IMR-90 (cell line): ENCODE results near the gene CA11. TPM values are rescaled to one million over a fixed set of nuclear protein-coding genes. Genes with fewer than 3 reads are reported as not detected.

Experiments used
- ATAC-seq: fragments of 200-7000 bp; cut with Tn5 transposase; 2 replicates; pipeline ENCODE4 v1.9.1; 2020; ENCODE audit warnings: low read depth, mild to moderate bottlenecking, moderate library complexity
- BruUV-seq: library from RNA; stranded (reverse); fragments of 400-500 nt; replicated peaks from 2 replicates; lab custom pipeline; 2021; lab: Mats Ljungman, UMichigan
- CTCF ChIA-PET: fragments of 300-600 bp; formaldehyde crosslinking; extraction: SDS; loops from one replicate; lab custom pipeline; 2021; ENCODE audit warnings: antibody characterized with exemption; lab: Yijun Ruan, JAX
- POLR2A ChIA-PET: fragments of 300-600 bp; sonication (Branson Sonifier 250); formaldehyde crosslinking; loops from one replicate; lab custom pipeline; 2022; ENCODE audit warnings: antibody characterized with exemption; ENCODE audit not compliant: unreplicated experiment; lab: Charles Lee
- DNase-seq: peaks from one replicate; pipeline ENCODE4 v3.0.0; 2013
- H2AFZ ChIP-seq: replicated peaks from 2 replicates; pipeline ENCODE3; 2013; ENCODE audit warnings: low read length, mild to moderate bottlenecking; ENCODE audit not compliant: poor library complexity
- H2AK5ac ChIP-seq: 2 replicates; pipeline ENCODE4 v1.6.1; 2013; ENCODE audit warnings: low read depth, low read length, inconsistent platforms
- H2AK9ac ChIP-seq: replicated peaks from 2 replicates; pipeline ENCODE3; 2013; ENCODE audit warnings: mild to moderate bottlenecking, low read depth, low read length, moderate library complexity; ENCODE audit not compliant: poor library complexity
- H2BK120ac ChIP-seq: 2 replicates; pipeline ENCODE4 v1.6.1; 2013; ENCODE audit warnings: low read depth, low read length, inconsistent platforms
- H2BK15ac ChIP-seq: 3 replicates; pipeline ENCODE4 v1.6.1; 2013; ENCODE audit warnings: low read depth, low read length, inconsistent platforms
- H2BK20ac ChIP-seq: 2 replicates; pipeline ENCODE4 v1.6.1; 2013; ENCODE audit warnings: low read depth, mild to moderate bottlenecking, inconsistent platforms, low read length, moderate library complexity
- H2BK5ac ChIP-seq: 2 replicates; pipeline ENCODE4 v1.6.1; 2013; ENCODE audit warnings: mild to moderate bottlenecking, low read depth, low read length, inconsistent platforms; ENCODE audit not compliant: poor library complexity, severe bottlenecking
- H3K14ac ChIP-seq: replicated peaks from 2 replicates; pipeline ENCODE4 v1.6.1; 2013; ENCODE audit warnings: low read depth, low read length, inconsistent platforms
- H3K18ac ChIP-seq: 2 replicates; pipeline ENCODE4 v1.6.1; 2013; ENCODE audit warnings: low read depth, low read length, control low read depth
- H3K23ac ChIP-seq: 2 replicates; pipeline ENCODE4 v1.6.1; 2013; ENCODE audit warnings: low read depth, low read length, inconsistent platforms
- H3K27ac ChIP-seq: 2 replicates; pipeline ENCODE4 v1.5.1; 2013; ENCODE audit warnings: mild to moderate bottlenecking, control low read depth, low read length; ENCODE audit not compliant: insufficient read depth
- H3K27me3 ChIP-seq: 2 replicates; pipeline ENCODE4 v1.6.1; 2013; ENCODE audit warnings: low read length; ENCODE audit not compliant: control insufficient read depth, insufficient read depth
- H3K36me3 ChIP-seq: 2 replicates; pipeline ENCODE4 v1.6.1; 2013; ENCODE audit warnings: low read length, mixed read lengths; ENCODE audit not compliant: control insufficient read depth, insufficient read depth
- H3K4ac ChIP-seq: 2 replicates; pipeline ENCODE4 v1.6.1; 2013; ENCODE audit warnings: low read depth, low read length, inconsistent platforms
- H3K4me1 ChIP-seq: 2 replicates; pipeline ENCODE4 v1.6.1; 2013; ENCODE audit warnings: low read length, mixed read lengths; ENCODE audit not compliant: control insufficient read depth, insufficient read depth
- H3K4me2 ChIP-seq: 2 replicates; pipeline ENCODE4 v1.6.1; 2013; ENCODE audit warnings: low read depth, mild to moderate bottlenecking, control low read depth, low read length, moderate library complexity
- H3K4me3 ChIP-seq: 2 replicates; pipeline ENCODE4 v1.5.1; 2013; ENCODE audit warnings: low read depth, mild to moderate bottlenecking, control low read depth, low read length, moderate library complexity; ENCODE audit not compliant: insufficient read depth
- H3K56ac ChIP-seq: 2 replicates; pipeline ENCODE4 v1.6.1; 2013; ENCODE audit warnings: low read length, inconsistent platforms; ENCODE audit not compliant: insufficient read depth; ENCODE audit errors: extremely low read depth
- H3K79me1 ChIP-seq, 2 experiments: 2 replicates each; pipeline ENCODE4 v1.6.1; 2013; ENCODE audit warnings: low read length in 2 of 2, inconsistent platforms in 1 of 2, low read depth in 1 of 2
- H3K9ac ChIP-seq: 2 replicates; pipeline ENCODE4 v1.6.1; 2013; ENCODE audit warnings: low read depth, low read length, control low read depth
- H3K9me1 ChIP-seq: 2 replicates; pipeline ENCODE4 v1.6.1; 2013; ENCODE audit warnings: low read length, inconsistent platforms; ENCODE audit not compliant: insufficient read depth
- H3K9me3 ChIP-seq: 2 replicates; pipeline ENCODE4 v1.6.1; 2013; ENCODE audit warnings: low read length; ENCODE audit not compliant: control insufficient read depth, insufficient read depth
- H4K20me1 ChIP-seq: 2 replicates; pipeline ENCODE4 v1.6.1; 2013; ENCODE audit warnings: low read length, inconsistent platforms; ENCODE audit not compliant: insufficient read depth
- H4K5ac ChIP-seq: 2 replicates; pipeline ENCODE4 v1.6.1; 2013; ENCODE audit warnings: mild to moderate bottlenecking, low read depth, low read length, control low read depth
- H4K8ac ChIP-seq, 2 experiments: 2 replicates each; pipeline ENCODE4 v1.6.1; 2013; ENCODE audit warnings: low read depth in 2 of 2, low read length in 2 of 2, control low read depth in 1 of 2, inconsistent platforms in 1 of 2
- H4K91ac ChIP-seq: 2 replicates; pipeline ENCODE4 v1.6.1; 2013; ENCODE audit warnings: low read depth, low read length, inconsistent platforms; ENCODE audit not compliant: insufficient read depth
- MXI1 ChIP-seq: IDR thresholded peaks from 2 replicates; pipeline ENCODE4 v1.6.1; 2012; ENCODE audit warnings: low read depth, mild to moderate bottlenecking, low read length, moderate library complexity, borderline replicate concordance
- SMC3 ChIP-seq: fragments of 150-350 bp; IDR thresholded peaks from 2 replicates; pipeline ENCODE4 v1.6.1; 2016; ENCODE audit warnings: low read depth, mild to moderate bottlenecking, antibody characterized with exemption, low read length, moderate library complexity
- USF2 ChIP-seq: fragments of 150-350 bp; IDR thresholded peaks from 2 replicates; pipeline ENCODE4 v1.6.1; 2017; ENCODE audit warnings: mild to moderate bottlenecking, antibody characterized with exemption, low read length, low read depth
- WGBS, 2 experiments: methylation state at CpG; one replicate each; pipeline versions ENCODE4 v1.1.5 to v1.1.7; 2013; ENCODE audit warnings: missing lambda C conversion rate in 2 of 2; ENCODE audit not compliant: insufficient read length in 1 of 2; ENCODE audit errors: extremely low coverage in 2 of 2; 5-methylcytosine and 5-hydroxymethylcytosine counted together
- dilution Hi-C: fragments of 300-500 bp; cut with HindIII; formaldehyde crosslinking; loops from one replicate; pipeline ENCODE4 v1.14.3; 2018; ENCODE audit warnings: low sequenced_read_pairs; ENCODE audit not compliant: unreplicated experiment
- in situ Hi-C: fragments of 300-500 bp; cut with MboI; formaldehyde crosslinking; loops from 3 replicates; pipeline ENCODE4 v1.14.3; 2019; ENCODE audit warnings: low sequenced_read_pairs, inconsistent platforms, mixed read lengths
- intact Hi-C: fragments of 100-400 bp; cut with micrococcal nuclease; formaldehyde crosslinking; loops from 2 replicates; pipeline ENCODE4 v1.10.0; 2022
- polyA plus RNA-seq, 3 experiments: library from polyadenylated mRNA; depleted of rRNA; stranded (reverse); fragments of >200 nt; gene quantifications; 2 replicates each; pipeline ENCODE4 v1.2.3, GENCODE V29; 2012; ENCODE audit warnings: low replicate concordance in 1 of 3
- total RNA-seq: library from RNA; depleted of rRNA; stranded (reverse); fragments of >200 nt; gene quantifications from 2 replicates; pipeline ENCODE4 v1.2.3, GENCODE V29; 2012

The CA11 gene
- total and polyA plus RNA-seq, 2 of the 4 experiments (the other 2 are of a cell fraction) = 1.3 to 2.9 TPM

DNA sequence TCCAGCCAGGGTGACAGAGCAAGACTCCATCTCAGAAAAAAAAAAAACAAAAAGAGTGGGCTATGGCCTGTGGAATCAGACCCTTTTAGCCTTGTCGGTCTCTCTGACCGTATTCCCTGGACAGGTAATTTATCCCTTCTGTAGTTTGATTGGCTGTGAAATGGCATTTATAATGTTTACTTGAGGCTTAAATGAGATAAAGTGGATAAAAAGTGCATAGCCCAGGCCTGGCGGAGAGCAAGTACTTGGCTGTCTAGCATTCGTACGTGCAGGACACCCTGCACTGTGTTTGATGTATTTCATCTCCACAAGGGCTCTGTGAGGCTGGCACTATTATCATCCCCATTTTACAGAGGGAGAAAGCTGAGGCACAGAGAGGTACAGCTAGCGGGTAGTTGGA lies 19.8 kb upstream of the CA11 start:
- Histone ChIP-seq H2AK9ac (no peak overlapping the region), H3K9ac (no peak overlapping the region), H3K4me2 (no peak overlapping the region), H2AK5ac (no peak overlapping the region), H3K18ac (no peak overlapping the region), H3K79me1 (no peaks in the 10 kb centered on the region), H3K9me1 (no peaks in the 10 kb centered on the region), H3K23ac (no peak overlapping the region), H3K4ac (no peak overlapping the region), H2BK15ac (no peak overlapping the region), H3K4me3 (no peak overlapping the region), H3K9me3 (no peaks in the 10 kb centered on the region), H4K20me1 (no peaks in the 10 kb centered on the region), H4K91ac (no peak overlapping the region), H3K4me1 (no peaks in the 10 kb centered on the region), H3K56ac (no peak overlapping the region), H2BK120ac (no peak overlapping the region), H3K36me3 (no peaks in the 10 kb centered on the region), H2AFZ (no peak overlapping the region), H3K27ac (no peak overlapping the region), H4K8ac (no peak overlapping the region), H4K5ac (no peak overlapping the region), H3K14ac (no peak overlapping the region), H2BK20ac (no peak overlapping the region), H2BK5ac (no peak overlapping the region), H3K27me3 (peaks cover 2% of the 10 kb centered on the region)
- ChIA-PET CTCF (no interaction called here), POLR2A (no interaction called here)
- dilution Hi-C loops = no loop called here
- ATAC-seq = no peak
- in situ Hi-C loops = no loop called here
- BruUV-seq = no TSS peak
- no peak for DNase-seq
- intact Hi-C loops = no loop called here
- TF ChIP-seq SMC3 (no peak), USF2 (no peak), MXI1 (no peak)
- WGBS, 2 experiments = no CpG with 5 or more reads among the region's 6 CpGs
